ENCODE measurements around the gene CPNE2.
"Not testable (repeated sequence)": the region's sequence is repeated elsewhere in the genome, so short reads cannot be mapped to it uniquely, and the experiment has no call there.

Gene CPNE2

GRCh38 chr16:57178793-57179212, 86.4 kb downstream of the CPNE2 start:
- no peak for DNase-seq

GRCh38 chr16:57179215-57179828, 86.9 kb downstream of the CPNE2 start:
- no peak for DNase-seq

- DNase-seq = no peak
These were observed 91.7 kb downstream of the CPNE2 start for GRCh38 chr16:57184113-57184512.

DNA sequence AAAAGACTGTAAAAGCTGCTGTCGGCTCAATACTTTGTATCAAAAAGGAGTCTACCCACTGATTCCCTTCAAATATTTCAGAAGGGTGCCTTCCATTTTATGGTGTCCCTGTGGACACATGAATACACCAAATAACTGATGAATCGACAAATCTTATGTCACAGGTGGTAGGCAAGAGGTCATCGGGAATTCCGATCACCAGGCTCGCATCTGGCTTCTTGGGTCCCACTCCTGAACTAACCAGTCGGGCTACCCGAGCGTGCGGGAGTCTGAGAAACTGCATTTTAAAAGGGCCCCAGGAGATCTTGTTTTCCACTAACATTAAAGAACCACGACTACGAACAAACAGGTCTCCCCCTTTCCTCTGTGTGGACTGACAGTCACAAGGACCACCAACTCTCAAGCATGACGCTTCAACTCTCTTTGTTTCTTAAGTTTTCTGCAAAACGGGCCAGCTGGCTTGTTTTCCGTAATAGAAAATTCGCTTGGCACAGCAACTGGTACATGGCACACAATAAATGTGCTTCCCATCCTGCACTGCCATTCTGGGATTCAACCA, 92.6 kb downstream of the CPNE2 start:
- DNase-seq = no peak

- DNase-seq = peak in 1 of 2 donors; percentile 69
These were observed 93.1 kb downstream of the CPNE2 start for GRCh38 chr16:57185446-57185944.

GRCh38 chr16:57185945-57186871, 93.8 kb downstream of the CPNE2 start, which contains the start of the genes PSME3IP1 and RSPRY1:
Gene PSME3IP1, minus strand, starts transcription at chr16:57186039. Its CDS starts 12,185 bp downstream, at chr16:57173854.
Gene RSPRY1, plus strand, starts transcription at chr16:57186329. Its CDS starts 18,330 bp downstream, at chr16:57204659.
- peak; percentile 99 to 100 for DNase-seq

- DNase-seq = no peak
These were observed 94.8 kb downstream of the CPNE2 start for GRCh38 chr16:57186872-57187854.

DNA sequence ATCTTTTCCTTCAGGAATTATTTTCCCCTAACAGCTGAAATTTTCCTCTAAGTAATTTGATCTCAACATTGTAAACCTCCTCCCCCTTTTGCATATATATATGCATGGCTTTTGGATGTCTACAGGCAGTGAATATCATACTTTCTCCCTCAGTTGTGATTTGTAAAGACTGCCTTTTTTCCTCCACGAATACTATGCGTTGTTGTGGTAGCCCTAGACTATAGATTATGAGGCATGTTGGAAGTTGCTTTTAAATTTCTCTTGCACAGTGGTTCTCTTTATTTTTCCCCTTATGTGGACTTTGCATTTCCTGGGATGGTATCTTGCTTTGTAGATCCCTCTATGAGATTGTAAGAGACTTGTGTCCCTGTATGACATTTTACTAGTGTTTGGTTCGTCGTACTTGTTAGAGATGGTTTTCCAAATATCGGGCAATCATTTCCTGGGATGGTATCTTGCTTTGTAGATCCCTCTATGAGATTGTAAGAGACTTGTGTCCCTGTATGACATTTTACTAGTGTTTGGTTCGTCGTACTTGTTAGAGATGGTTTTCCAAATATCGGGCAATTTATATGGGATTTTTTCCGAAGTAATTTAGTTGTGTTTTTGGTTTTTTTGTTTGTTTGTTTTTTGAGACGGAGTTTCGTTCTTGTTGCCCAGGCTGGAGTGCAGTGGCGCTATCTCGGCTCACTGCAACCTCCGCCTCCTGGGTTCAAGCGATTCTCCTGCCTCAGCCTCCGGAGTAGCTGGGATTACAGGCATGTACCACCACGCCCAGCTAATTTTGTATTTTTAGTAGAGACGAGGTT, 95.7 kb downstream of the CPNE2 start:
- not testable (repeated sequence) for DNase-seq

DNA sequence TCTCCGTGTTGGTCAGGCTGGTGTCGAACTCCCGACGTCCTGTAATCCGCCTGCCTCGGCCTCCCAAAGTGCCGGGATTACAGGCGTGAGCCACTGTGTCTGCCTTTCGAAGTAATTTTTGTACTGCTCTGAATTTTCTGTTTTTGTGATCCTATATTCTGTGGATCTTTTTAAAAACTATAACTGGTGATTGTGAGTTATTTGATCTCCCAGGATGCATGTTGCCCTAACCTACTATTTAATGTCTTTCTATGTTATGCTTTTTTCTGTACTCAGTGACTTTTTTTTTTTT, 96.3 kb downstream of the CPNE2 start:
- DNase-seq = no peak

- DNase-seq = not testable (repeated sequence)
These were observed 97.1 kb downstream of the CPNE2 start for GRCh38 chr16:57189527-57189926.

DNA sequence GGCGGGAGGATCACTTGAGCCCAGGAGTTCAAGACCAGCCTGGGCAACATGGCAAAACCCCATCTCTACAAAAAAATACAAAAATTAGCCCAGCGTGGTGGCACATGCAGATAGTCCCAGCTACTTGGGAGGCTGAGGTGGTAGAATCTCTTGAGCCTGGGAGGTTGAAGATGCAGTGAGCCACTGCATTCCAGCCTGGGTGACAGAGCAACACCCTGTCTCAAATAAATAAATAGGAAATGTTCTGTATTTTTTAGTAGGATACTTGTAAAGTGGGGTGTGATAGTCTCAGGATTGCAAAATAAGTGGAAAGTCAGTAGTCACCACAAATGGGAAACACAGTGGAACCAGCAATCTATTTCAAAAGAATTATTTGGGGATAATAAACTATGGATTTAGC, 97.8 kb downstream of the CPNE2 start:
- no peak for DNase-seq

GRCh38 chr16:57191056-57191571, 98.7 kb downstream of the CPNE2 start:
- no peak for DNase-seq

DNA sequence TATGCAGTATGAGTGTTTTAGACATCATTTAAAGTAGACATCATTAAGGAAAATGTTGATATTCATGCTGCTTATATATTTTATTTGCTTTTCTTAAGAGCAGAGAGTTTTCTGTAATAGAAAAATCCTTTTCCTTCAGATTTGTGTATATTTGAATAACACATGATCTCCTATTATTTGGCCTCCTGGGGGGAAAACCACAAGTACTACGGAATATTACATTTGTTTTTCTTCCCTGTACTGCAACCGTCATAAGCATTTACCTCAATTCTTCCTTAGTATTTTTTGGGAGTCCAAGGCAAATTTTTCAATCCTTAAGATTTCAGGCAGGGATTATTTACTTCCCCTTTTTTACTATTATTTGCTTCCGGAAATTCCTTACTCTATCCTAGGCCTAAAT, 99.8 kb downstream of the CPNE2 start:
- DNase-seq = no peak

DNA sequence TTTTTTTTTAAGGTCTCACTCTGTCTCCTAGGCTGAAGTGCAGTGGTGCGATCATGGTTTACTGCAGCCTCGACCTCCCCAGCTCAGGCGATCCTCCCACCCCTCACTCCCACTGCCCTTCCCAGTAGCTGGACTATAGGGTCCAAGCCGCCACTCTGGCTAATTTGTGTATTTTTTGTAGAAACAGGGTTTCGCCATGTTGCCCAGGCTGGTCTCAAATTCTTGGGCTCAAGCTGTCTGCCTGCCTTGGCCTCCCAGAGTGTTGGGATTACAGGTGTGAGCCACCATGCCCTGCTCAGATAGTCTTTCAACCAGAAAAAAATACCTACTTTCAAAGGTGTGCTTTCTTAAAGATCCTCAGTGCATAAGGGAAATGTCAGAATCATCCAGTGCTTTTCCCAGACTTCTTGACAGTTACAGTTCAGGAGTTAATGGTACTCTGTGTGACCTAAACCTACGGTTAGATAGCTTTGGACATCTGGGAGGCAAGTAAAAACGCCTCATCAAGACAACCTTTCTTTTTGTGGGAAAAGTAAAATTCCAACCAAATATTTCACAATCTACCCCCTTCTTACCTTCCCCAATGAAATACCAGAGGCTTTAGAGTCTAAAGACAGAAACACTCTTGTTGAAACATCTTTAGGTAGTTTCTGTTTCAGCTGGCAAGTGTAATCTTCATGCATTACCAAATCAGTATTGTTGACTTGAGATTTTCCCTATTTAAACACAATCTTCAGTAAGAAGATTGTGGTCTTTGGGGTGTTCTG, 100.5 kb downstream of the CPNE2 start:
- no peak for DNase-seq

- DNase-seq = no peak
These were observed 102.1 kb downstream of the CPNE2 start for GRCh38 chr16:57194512-57194911.

- DNase-seq = peak in 1 of 2 donors; percentile 16
These were observed 103.9 kb downstream of the CPNE2 start for GRCh38 chr16:57196286-57196685.

- no peak for DNase-seq
These were observed 104.4 kb downstream of the CPNE2 start for GRCh38 chr16:57196753-57197152.

Data from hippocampal formation (tissue), 2 donors.